ENCODE measurements around the gene DEF6.
A peak's percentile ranks its signal among the peaks of the same experiment; 100 is the strongest.

DEF6 gene

GRCh38 chr6:35343835-35344550 is 46.4 kb downstream of the DEF6 start:
- DNase-seq (ENCODE audit: low read depth in 2 of 2): no peak

DNA sequence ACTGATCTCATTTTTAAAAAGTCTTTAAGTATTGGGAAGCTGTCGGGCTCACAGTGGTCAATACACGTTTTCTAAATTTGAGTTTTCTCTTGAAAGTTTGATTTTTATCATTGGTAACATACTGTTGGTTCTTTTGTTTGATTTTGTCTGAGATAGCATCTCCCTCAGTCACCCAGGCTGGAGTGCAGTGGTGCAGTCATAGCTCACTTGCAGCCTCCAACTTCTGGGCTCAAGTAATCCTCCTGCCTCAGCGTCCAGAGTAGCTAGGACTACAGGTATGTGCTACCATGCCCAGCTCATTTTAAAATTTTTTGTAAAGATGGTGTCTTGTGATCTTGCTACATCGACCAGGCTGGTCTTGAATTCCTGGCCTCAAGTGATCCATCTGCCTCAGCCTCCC is 53.8 kb downstream of the DEF6 start:
- no peak for DNase-seq (ENCODE audit: low read depth in 2 of 2)

- DNase-seq (ENCODE audit: low read depth in 2 of 2): no peak
These were observed 55.1 kb downstream of the DEF6 start for GRCh38 chr6:35352735-35353134.

DNA sequence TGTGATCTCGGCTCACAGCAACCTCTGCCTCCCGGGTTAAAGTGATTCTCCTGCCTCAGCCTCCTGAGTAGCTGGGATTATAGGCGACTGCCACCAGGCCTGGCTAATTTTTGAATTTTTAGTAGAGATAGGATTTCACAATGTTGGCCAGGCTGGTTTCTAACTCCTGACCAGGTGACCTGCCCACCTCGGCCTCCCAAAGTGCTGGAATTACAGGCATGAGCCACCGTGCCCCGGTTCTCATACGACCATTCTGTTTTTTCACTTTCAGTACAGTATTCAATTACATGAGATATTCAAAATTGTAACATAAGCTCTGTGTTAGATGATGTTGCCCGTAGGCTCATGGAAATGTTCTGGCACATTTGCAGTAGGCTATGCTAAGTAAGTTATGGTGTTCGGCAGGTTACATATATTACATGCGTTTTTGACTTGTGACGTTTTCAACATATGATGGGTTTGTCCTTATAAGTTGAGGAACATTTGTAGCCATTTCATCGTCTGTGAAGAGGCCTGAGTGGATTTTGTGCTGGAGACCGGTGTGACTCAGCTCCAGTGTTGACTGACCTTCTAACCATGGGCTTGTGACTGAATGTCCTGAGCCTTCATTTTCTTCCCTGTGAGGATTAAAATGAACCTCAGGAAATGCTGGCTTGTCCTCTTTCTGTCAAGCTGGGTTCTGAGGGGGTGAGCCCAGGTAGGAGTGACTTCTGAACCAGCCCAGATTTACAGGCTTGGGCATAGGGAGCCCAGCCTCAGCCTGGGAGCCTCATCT is 56.9 kb downstream of the DEF6 start:
- DNase-seq (ENCODE audit: low read depth in 2 of 2): no peak

DNA sequence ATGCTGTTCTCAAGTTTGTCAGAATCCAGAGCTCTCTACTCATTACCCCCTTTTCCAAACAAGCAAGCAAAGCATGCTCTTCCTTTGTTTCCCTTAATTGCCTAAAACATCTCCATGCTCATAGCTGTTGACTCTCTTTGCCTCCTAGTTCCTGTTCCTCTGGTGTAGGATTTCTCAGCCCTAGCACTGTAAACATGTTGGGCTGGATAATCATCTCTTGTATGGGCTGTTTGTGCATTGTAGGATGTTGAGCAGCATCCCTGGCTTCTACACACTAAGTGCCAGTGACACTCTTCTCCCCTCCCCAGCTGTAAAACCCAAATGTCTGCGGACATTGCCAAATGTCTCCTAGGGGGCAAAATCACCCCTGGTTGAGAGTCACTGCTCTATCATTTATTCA is 58.8 kb downstream of the DEF6 start:
- DNase-seq (ENCODE audit: low read depth in 2 of 2): no peak

GRCh38 chr6:35357677-35358076 is 60.1 kb downstream of the DEF6 start:
- DNase-seq (ENCODE audit: low read depth in 2 of 2): no peak

DNA sequence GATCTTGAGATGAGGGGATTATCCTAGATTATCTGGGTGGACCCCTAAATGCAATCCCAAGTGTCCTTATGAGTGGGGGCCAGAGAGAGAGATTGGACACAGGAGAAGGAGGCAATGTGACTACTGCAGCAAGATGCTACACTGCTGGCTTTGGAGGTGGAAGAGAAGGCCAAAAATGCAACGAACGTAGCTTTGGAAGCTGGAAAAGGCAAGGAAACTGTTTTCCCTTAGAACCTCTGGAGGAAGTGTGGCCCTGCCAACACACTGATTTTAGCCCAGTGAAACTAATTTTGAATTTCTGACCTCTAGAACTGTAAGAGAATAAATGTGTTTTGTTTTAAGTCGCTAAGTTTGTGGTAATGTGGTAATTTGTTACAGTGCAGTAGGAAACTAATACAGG is 60.5 kb downstream of the DEF6 start:
- no peak for DNase-seq (ENCODE audit: low read depth in 2 of 2)

DNA sequence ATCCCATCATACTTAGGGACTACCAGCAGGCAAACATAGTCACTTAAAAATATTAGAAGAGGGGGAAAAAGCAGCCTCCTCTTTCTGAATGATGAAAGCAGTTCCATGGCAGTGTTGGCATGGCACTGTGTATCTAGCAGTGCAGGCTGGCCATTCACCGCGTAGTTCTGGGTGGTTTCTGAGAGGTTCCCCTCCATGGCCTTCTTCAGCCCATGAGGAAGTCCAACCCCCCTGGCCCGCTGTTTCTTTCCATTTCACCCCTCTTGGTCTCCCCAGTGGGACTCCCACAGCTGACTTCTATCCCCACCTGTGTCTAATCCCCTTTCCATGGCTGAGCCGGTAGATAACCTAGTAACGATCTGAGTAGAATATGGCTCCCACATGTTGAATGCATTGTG is 61.7 kb downstream of the DEF6 start:
- DNase-seq (ENCODE audit: low read depth in 2 of 2): no peak

DNA sequence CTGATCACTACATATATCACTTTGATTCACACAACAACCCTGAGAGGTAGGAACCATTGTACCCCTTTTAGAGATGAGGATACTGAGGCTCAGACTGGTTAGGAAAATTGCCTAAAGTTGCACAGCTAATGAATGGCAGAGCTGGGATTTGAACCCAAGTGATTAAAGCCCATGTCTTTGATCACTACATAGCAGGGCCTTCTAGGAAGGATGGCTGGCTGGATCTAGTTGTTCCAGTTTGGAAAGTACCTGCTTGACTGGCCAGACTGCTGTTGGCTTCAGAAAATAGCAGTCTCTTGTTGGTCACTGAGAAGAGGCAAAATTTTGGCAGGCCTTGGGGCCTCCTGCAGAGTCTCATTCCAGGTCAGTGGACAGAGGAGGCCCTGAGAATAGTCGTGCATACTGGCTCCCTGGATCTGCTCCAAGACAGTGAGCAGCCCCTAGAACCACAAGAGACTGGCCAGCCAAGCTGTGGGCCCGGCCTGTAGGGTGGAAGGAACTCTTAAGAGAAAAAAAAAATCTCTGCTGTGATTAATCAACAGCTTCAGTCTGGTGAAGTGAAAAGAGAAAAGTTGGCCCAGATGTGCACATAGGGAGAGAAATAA is 62.2 kb downstream of the DEF6 start:
- no peak for DNase-seq (ENCODE audit: low read depth in 2 of 2)

- no peak for DNase-seq (ENCODE audit: low read depth in 2 of 2)
These were observed 62.9 kb downstream of the DEF6 start for GRCh38 chr6:35360349-35361138.

DNA sequence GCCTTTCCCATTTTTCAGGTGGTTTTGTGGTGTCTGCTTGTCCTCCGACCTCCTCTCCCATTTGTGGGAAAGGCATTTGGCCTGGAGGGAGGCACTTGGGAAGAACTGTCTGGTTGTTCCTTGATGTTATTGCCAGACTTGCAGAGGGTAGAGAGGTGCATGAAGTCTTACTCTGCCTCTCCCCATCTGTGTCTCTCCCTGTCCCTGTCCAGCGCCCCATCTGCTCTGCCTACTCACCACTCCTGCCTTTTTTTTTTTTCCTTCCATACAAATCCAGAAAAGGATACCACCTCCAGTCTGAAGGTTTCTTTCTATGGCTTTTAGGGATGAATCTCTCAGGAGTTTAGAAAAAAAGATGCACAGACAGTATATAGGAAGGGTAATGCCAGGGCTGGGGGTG is 64.6 kb downstream of the DEF6 start:
- DNase-seq (ENCODE audit: low read depth in 2 of 2): no peak

DNA sequence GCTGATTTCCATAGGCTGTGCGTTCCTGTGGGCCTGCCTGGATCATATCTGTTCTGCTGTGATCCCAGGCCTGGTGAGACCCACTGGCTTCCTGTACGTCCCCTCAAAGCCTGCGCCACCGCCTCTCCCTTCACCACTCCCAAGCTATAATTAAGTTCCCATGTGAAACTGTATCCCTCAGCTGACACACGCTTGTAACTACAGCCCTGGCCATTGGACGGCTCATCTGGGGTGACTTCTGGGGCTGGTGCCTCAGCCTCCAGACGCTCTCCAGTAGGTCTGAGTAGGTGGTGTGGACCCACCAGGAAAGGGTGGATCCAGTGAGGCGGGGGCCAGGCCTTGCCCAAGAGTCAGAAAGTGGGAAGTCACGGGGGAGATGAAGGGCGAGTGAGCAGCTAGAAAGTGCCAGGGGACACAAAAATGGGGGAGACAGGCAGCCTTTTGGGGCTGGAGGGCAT is 65.7 kb downstream of the DEF6 start:
- no peak for DNase-seq (ENCODE audit: low read depth in 2 of 2)

DNA sequence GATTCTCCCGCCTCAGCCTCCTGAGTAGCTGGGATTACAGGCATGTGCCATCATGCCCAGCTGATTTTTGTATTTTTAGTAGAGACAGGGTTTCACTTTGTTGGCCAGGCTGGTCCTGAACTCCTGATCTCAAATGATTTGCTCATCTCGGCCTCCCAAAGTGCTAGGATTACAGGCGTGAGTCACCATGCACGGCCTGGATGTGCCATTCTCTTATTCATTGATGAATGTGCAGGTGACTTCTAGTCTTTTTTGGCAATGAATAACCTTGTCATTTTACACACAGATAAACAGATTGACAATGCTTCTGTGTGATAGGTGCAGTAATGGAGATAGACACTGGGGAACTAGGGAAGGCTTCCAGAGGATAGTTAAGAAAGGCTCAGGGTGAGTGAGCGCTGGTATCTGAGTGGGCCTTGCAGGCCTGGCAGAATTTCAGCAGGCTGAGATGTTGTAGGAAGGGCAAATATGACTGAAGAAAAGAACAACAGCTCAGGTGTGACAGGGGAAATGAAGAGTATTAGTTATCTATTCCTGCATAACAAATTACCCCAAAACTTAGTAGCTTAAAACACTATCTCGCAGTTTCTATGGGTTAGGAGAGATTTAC is 68.1 kb downstream of the DEF6 start:
- DNase-seq (ENCODE audit: low read depth in 2 of 2): no peak

- DNase-seq (ENCODE audit: low read depth in 2 of 2): no peak
These were observed 68.6 kb downstream of the DEF6 start for GRCh38 chr6:35366204-35366596.

GRCh38 chr6:35367646-35368037 is 70.0 kb downstream of the DEF6 start:
- no peak for DNase-seq (ENCODE audit: low read depth in 2 of 2)

- no peak for DNase-seq (ENCODE audit: low read depth in 2 of 2)
These were observed 70.6 kb downstream of the DEF6 start for GRCh38 chr6:35368038-35368887.

- DNase-seq (ENCODE audit: low read depth in 2 of 2): peak; percentile 25 to 49
These were observed 72.6 kb downstream of the DEF6 start for GRCh38 chr6:35370124-35370741.

DNA sequence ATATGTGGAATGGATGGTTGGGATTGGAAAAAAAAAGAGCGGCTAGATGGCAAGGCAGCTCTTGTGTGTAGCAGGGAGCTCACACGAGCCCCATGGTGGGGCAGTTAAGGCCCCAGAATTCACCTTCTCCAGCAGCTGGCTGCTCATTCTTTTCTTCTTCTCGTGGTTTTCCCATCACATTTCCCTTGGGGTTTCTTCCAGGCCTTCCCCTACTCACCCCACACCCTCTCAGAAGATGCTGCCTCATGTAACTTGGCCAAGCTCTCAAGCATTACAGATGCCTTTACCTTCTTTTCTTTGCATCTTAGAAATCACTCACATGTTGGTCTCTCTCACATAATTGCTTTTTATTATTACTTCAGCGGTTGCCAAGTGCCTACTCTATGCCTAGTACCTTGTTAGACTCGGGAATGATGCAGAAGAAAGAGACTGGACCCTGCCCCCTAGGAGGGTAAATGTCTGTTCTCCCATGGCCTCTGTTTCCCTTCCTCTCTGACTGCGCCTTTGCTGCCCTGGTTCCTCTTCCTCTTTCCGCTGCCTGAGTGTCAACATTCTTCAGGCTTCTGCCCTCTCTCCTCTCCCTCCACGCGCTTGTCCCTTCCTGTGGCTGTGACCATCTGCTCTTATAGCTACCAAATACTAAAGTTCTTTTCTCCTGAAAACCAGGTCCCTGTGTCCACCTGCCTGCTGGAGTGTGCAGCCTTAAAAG is 73.3 kb downstream of the DEF6 start:
- DNase-seq (ENCODE audit: low read depth in 2 of 2): no peak
